Lower leg skin (tissue), 3 donors: ENCODE results near the gene CREBZF.

Source experiments
- CTCF ChIP-seq, 3 donors: fragments of 450-650 bp; IDR thresholded peaks; one replicate each; pipeline ENCODE4 v1.5.1; 2016; ENCODE audit warnings: antibody characterized with exemption in 3 of 3, mild to moderate bottlenecking in 3 of 3, moderate library complexity in 2 of 3
- POLR2A ChIP-seq, 2 donors: fragments of 450-650 bp; IDR thresholded peaks; one replicate each; pipeline ENCODE4 v1.6.1; 2016 to 2017; ENCODE audit warnings: antibody characterized with exemption in 2 of 2, mild to moderate bottlenecking in 1 of 2, moderate library complexity in 1 of 2

- no peak for TF ChIP-seq CTCF (IDR thresholded peaks at IDR 0.05)
- no peak for TF ChIP-seq POLR2A (IDR thresholded peaks at IDR 0.05)
These were observed 48.0 kb upstream of the CREBZF start for GRCh38 chr11:85712953-85713352.
